ENCODE data around the gene DLGAP4. TPM values are rescaled to one million over a fixed set of nuclear protein-coding genes. Genes with fewer than 3 reads are reported as not detected.
"Not testable (repeated sequence)": the region's sequence is repeated elsewhere in the genome, so short reads cannot be mapped to it uniquely, and the experiment has no call there.

DLGAP4 gene
- total and polyA plus RNA-seq, 4 donors, result 33.2 to 150 (median 97.7) TPM

DNA sequence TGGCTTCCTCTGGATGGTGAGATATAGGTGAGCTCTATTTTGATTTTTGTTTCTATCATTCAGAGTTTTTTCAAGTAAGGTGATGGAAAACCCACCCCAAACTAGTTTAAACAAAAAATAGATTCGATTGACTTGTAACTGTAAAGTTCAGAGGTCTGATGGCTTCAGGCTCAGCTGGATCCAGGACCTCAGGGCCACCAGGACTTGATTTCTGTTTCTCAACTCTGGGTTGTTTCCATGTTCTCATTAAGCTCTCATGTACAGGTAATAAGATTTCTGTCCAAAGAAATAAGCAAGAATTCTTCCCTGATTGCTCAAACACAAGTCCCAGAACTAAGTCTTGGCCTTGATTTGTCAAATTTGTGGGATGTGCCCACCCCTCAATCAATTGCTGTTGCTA, 67.0 kb downstream of the DLGAP4 start:
- Histone ChIP-seq H3K27me3 (ENCODE audit: control insufficient read depth in 1 of 2, insufficient read depth in 2 of 2, low read length in 1 of 2) (no peaks in the 10 kb centered on the region), H3K9me3 (ENCODE audit: control insufficient read depth, low read length) (no peaks in the 10 kb centered on the region), H3K36me3 (ENCODE audit: control insufficient read depth in 1 of 2, insufficient read depth in 2 of 2, low read length in 1 of 2) (no peaks in the 10 kb centered on the region), H3K27ac (ENCODE audit: low read depth in 1 of 2, low read length in 2 of 2) (no peak overlapping the region), H3K4me3 (ENCODE audit: low read length in 2 of 2) (no peak overlapping the region), H3K4me1 (ENCODE audit: control insufficient read depth in 1 of 2, insufficient read depth in 2 of 2, low read length in 2 of 2) (no peaks in the 10 kb centered on the region)
- ATAC-seq (ENCODE audit: low FRiP score) (no peak), DNase-seq (no peak)
- 54 to 73% methylated on average over 1 of the region's 1 CpG for WGBS, 2 donors
- intact Hi-C loops (cut with DNase I), result no loop called here

DNA sequence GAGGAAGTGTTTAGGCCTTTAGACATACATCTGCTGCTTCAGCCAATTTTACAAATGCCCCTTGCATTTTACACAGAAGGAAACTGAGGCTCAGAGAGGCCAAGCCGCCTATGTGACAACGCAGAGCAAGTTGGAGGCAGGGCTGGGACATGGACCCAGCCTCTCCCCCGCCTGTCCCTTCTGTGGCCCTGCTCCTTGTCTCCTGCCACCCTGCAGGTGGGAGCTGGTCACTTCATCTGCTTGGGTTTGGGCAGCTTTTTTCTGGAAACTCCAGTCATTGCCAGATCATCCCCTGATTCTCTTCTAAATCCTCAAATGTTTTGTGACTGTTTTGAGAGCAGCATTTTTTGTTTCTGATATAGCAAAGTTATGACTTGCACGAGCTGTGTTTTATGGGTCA, 68.9 kb downstream of the DLGAP4 start:
- no peaks in the 10 kb centered on the region for H3K9me3 ChIP-seq (ENCODE audit: control insufficient read depth, low read length)
- H3K27me3 ChIP-seq (ENCODE audit: control insufficient read depth in 1 of 2, insufficient read depth in 2 of 2, low read length in 1 of 2), result no peaks in the 10 kb centered on the region
- H3K36me3 ChIP-seq (ENCODE audit: control insufficient read depth in 1 of 2, insufficient read depth in 2 of 2, low read length in 1 of 2), result no peaks in the 10 kb centered on the region
- no peaks in the 10 kb centered on the region for H3K4me1 ChIP-seq (ENCODE audit: control insufficient read depth in 1 of 2, insufficient read depth in 2 of 2, low read length in 2 of 2)
- H3K4me3 ChIP-seq (ENCODE audit: low read length in 2 of 2), result no peak overlapping the region
- H3K27ac ChIP-seq (ENCODE audit: low read depth in 1 of 2, low read length in 2 of 2), result no peak overlapping the region
- 63 to 65% methylated on average over 4 of the region's 4 CpGs for WGBS, 2 donors
- intact Hi-C loops (cut with DNase I), result no loop called here
- no peak for ATAC-seq (ENCODE audit: low FRiP score)
- no peak for DNase-seq

DNA sequence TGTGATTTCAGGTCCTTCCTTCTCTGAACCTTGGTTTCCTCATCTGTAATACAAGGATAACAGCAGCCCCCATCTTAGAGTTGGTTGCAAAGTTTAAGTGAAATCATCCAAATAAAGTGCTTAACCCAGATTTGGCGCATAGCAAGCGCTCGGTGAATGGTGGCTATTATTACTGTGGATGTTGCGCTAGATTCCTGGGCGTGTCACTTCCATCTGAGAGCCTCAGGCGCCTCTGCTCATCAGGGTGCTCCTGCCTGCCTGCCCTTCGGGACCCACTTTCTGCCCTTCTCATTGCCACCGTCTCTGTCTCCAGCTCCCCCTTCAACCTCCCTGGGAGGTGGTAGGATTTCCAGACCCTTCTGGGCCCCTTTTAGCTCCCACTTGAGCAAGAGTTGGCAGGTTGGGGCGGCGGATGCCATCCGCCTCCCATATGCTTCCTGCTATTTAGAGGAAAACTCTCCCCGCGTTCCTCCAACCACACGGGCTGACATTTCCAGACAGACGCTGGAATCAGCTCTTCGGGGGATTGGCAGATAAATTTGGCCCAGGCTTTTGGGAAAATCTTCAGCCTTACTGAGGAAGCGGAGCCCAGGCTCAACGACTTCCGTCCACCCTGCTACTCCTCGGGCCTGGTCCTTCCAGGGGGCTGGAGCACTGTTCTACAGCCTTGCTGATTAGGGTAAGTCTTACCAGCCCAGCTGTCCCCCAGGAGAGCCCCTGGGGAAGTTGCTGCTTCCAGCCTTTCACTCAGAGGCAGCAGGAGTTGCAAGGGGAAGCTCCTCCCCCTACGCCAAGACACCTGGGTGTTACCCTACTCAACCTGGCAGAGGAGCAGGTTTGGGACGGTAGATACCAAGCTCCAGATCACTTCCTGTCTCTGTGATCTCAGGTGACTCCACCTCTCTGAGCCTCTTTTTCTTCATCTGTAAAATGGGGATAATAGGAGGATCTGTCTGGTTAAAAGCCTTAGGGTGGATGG, 71.5 kb downstream of the DLGAP4 start:
- intact Hi-C loops (cut with DNase I), result no loop called here
- no peaks in the 10 kb centered on the region for H3K36me3 ChIP-seq (ENCODE audit: control insufficient read depth in 1 of 2, insufficient read depth in 2 of 2, low read length in 1 of 2)
- DNase-seq (no peak), ATAC-seq (ENCODE audit: low FRiP score) (no peak)
- peaks cover 0 to 2% of the 10 kb centered on the region in 2 donors for H3K27me3 ChIP-seq (ENCODE audit: control insufficient read depth in 1 of 2, insufficient read depth in 2 of 2, low read length in 1 of 2)
- no peak overlapping the region for H3K27ac ChIP-seq (ENCODE audit: low read depth in 1 of 2, low read length in 2 of 2)
- no peaks in the 10 kb centered on the region for H3K4me1 ChIP-seq (ENCODE audit: control insufficient read depth in 1 of 2, insufficient read depth in 2 of 2, low read length in 2 of 2)
- 56 to 61% methylated on average over 22 of the region's 22 CpGs for WGBS, 2 donors
- H3K4me3 ChIP-seq (ENCODE audit: low read length in 2 of 2), result no peak overlapping the region
- peaks cover 1% of the 10 kb centered on the region for H3K9me3 ChIP-seq (ENCODE audit: control insufficient read depth, low read length)

DNA sequence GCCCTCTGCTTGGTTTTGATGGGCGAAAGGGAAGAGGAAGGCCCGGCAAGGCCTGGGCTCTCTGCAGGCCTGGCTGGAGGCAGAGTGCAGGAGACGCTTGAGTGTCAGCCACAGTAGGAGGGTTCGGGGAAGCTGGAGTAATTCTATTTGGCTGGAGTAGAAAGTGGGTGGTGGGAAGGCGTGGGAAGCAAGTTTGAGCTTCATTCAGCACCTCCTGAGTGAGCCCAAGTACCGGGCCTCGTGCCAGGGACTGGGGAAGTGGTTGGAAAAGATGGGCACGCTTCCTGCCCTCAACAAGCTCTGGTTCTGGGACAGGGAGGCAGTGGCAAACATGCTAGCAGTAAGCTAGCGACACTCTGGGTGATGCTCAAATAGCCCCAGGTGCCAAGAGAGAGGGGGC, 72.5 kb downstream of the DLGAP4 start:
- peaks cover 0 to 2% of the 10 kb centered on the region in 2 donors for H3K27me3 ChIP-seq (ENCODE audit: control insufficient read depth in 1 of 2, insufficient read depth in 2 of 2, low read length in 1 of 2)
- no peak for ATAC-seq (ENCODE audit: low FRiP score)
- DNase-seq, result no peak
- H3K27ac ChIP-seq (ENCODE audit: low read depth in 1 of 2, low read length in 2 of 2), result no peak overlapping the region
- peaks cover 1% of the 10 kb centered on the region for H3K9me3 ChIP-seq (ENCODE audit: control insufficient read depth, low read length)
- no peaks in the 10 kb centered on the region for H3K4me1 ChIP-seq (ENCODE audit: control insufficient read depth in 1 of 2, insufficient read depth in 2 of 2, low read length in 2 of 2)
- WGBS, 2 donors, result 74% methylated on average over 9 of the region's 9 CpGs
- no peaks in the 10 kb centered on the region for H3K36me3 ChIP-seq (ENCODE audit: control insufficient read depth in 1 of 2, insufficient read depth in 2 of 2, low read length in 1 of 2)
- intact Hi-C loops (cut with DNase I), result no loop called here
- H3K4me3 ChIP-seq (ENCODE audit: low read length in 2 of 2), result no peak overlapping the region

DNA sequence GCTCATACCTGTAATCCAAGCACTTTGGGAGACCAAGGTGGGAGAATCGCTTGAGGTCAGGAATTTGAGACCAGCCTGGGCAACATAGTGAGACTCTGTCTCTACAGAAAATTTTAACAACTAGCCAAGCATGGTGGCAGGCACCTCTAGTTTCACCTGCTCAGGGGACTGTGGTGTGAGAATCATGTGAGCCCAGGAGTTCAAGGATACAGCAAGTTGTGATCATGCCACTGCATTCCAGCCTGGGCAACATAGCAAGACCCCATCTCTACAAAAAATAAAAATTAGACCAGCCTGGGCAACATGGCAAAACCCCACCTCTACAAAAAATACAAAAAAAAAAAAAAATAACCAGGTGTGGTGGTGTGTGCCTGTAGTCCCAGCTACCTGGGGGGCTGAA, 73.8 kb downstream of the DLGAP4 start:
- H3K4me3 ChIP-seq (ENCODE audit: low read length in 2 of 2); ATAC-seq (ENCODE audit: low FRiP score); DNase-seq; H3K27ac ChIP-seq (ENCODE audit: low read depth in 1 of 2, low read length in 2 of 2); H3K4me1 ChIP-seq (ENCODE audit: control insufficient read depth in 1 of 2, insufficient read depth in 2 of 2, low read length in 2 of 2); H3K36me3 ChIP-seq (ENCODE audit: control insufficient read depth in 1 of 2, insufficient read depth in 2 of 2, low read length in 1 of 2); H3K27me3 ChIP-seq (ENCODE audit: control insufficient read depth in 1 of 2, insufficient read depth in 2 of 2, low read length in 1 of 2); intact Hi-C loops (cut with DNase I); H3K9me3 ChIP-seq (ENCODE audit: control insufficient read depth, low read length): not testable (repeated sequence)
- WGBS, 2 donors, result 85 to 88% methylated on average over 1 of the region's 1 CpG

DNA sequence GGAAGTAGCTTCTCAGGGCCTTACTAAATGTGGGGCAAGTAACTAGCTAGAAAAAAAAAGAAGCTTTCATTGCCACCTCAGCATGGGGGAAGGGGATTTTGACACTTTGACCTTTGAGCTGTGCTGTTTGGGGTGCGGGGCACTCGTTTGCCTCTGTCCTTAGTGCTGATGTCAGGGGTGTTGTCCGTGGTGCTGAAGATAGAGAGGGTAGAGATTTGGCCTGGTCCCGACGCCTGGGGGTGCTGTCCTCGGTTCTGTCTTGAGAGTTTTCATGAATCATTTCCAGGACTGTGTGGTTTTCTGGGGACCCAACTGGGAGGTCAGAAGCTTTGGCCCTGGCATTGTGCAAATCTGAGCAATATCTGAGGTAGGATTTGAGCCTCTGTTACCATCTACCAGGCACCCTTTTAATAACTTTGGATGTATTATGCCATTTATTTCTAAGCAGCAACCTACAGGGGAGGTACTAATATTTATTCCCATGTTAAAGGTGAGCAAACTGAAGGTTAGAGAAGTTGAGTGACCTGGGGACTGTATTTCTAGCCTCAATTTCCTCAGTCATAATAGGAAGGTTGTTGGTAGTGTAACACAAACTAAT, 78.0 kb downstream of the DLGAP4 start:
- Histone ChIP-seq H3K36me3 (ENCODE audit: control insufficient read depth in 1 of 2, insufficient read depth in 2 of 2, low read length in 1 of 2) (no peaks in the 10 kb centered on the region), H3K27me3 (ENCODE audit: control insufficient read depth in 1 of 2, insufficient read depth in 2 of 2, low read length in 1 of 2) (peaks cover 0 to 8% of the 10 kb centered on the region in 2 donors), H3K4me1 (ENCODE audit: control insufficient read depth in 1 of 2, insufficient read depth in 2 of 2, low read length in 2 of 2) (no peaks in the 10 kb centered on the region), H3K4me3 (ENCODE audit: low read length in 2 of 2) (no peak overlapping the region), H3K9me3 (ENCODE audit: control insufficient read depth, low read length) (peaks cover 1% of the 10 kb centered on the region), H3K27ac (ENCODE audit: low read depth in 1 of 2, low read length in 2 of 2) (no peak overlapping the region)
- ATAC-seq (ENCODE audit: low FRiP score) (peak; percentile 60), DNase-seq (no peak)
- 1 to 2% methylated on average over 6 of the region's 6 CpGs for WGBS, 2 donors
- intact Hi-C loops (cut with DNase I), result no loop called here

DNA sequence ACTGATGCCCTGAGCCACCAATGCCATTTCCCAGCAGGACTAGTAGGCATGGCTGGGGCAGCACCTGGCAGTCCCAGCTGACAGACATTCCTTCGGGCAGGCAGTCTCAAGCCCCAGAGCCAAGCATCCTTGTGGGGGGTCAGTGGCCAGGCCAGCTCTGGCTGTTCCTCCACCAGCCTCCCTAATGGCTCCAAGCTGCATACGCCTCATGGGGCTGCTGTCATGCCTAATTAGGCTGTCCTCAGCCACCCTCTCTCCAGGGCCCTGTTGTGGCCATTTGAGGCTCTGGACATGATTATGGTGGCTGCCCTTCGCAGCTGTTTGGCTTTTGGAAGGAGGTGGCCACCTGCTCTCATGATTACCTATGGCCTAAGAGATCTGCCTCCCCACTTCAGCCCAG, 79.4 kb downstream of the DLGAP4 start:
- no peak for DNase-seq
- H3K4me3 ChIP-seq (ENCODE audit: low read length in 2 of 2), result no peak overlapping the region
- H3K4me1 ChIP-seq (ENCODE audit: control insufficient read depth in 1 of 2, insufficient read depth in 2 of 2, low read length in 2 of 2), result no peaks in the 10 kb centered on the region
- H3K27ac ChIP-seq (ENCODE audit: low read depth in 1 of 2, low read length in 2 of 2), result no peak overlapping the region
- H3K27me3 ChIP-seq (ENCODE audit: control insufficient read depth in 1 of 2, insufficient read depth in 2 of 2, low read length in 1 of 2), result peaks cover 0 to 8% of the 10 kb centered on the region in 2 donors
- H3K9me3 ChIP-seq (ENCODE audit: control insufficient read depth, low read length), result peaks cover 1% of the 10 kb centered on the region
- intact Hi-C loops (cut with DNase I), result no loop called here
- no peaks in the 10 kb centered on the region for H3K36me3 ChIP-seq (ENCODE audit: control insufficient read depth in 1 of 2, insufficient read depth in 2 of 2, low read length in 1 of 2)
- ATAC-seq (ENCODE audit: low FRiP score), result no peak
- 53 to 70% methylated on average over 3 of the region's 3 CpGs for WGBS, 2 donors

DNA sequence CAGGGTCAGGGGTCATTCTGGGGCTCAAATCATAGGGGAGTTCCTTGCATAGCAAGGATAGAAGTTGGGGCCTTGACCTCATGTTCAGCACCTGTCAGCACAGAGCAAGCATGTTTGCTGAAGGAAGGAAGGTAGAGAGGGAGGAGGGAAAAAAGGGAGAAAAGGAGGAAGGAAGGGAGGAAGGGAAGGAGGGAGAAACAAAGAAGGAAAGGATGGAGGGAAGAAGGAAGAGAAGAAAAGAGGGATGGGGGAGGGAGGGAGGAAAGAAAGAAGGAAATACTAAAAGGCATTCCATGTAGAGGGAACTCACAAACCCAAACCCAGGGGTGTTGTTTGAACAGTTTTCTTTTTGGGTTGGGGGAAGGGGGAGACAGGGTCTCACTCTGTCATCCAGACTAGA, 80.1 kb downstream of the DLGAP4 start:
- intact Hi-C loops (cut with DNase I), result no loop called here
- no peak for ATAC-seq (ENCODE audit: low FRiP score)
- peaks cover 0 to 8% of the 10 kb centered on the region in 2 donors for H3K27me3 ChIP-seq (ENCODE audit: control insufficient read depth in 1 of 2, insufficient read depth in 2 of 2, low read length in 1 of 2)
- DNase-seq, result no peak
- H3K27ac ChIP-seq (ENCODE audit: low read depth in 1 of 2, low read length in 2 of 2), result no peak overlapping the region
- no peaks in the 10 kb centered on the region for H3K9me3 ChIP-seq (ENCODE audit: control insufficient read depth, low read length)
- H3K4me1 ChIP-seq (ENCODE audit: control insufficient read depth in 1 of 2, insufficient read depth in 2 of 2, low read length in 2 of 2), result no peaks in the 10 kb centered on the region
- no peaks in the 10 kb centered on the region for H3K36me3 ChIP-seq (ENCODE audit: control insufficient read depth in 1 of 2, insufficient read depth in 2 of 2, low read length in 1 of 2)
- H3K4me3 ChIP-seq (ENCODE audit: low read length in 2 of 2), result no peak overlapping the region

DNA sequence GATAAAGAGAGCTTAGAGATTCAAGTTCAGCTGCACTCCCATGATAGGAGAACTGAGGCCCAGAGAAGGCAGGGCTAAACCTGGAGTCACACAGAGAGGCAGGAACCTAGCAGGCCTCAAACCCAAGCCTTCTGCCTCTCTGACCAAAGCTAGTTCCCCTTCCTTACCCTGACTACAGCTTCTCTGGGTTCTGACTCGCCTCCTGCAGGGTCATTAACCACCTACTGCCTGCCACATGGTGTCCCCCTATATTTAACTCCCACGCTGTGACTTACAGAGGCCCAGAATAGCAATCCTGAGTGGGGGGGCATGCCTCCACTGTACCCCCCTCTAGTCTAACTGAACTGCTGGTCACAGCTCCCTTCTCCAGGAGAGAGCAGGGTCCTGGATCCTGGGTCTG, 84.1 kb downstream of the DLGAP4 start:
- H3K4me1 ChIP-seq (ENCODE audit: control insufficient read depth in 1 of 2, insufficient read depth in 2 of 2, low read length in 2 of 2), result no peaks in the 10 kb centered on the region
- no peaks in the 10 kb centered on the region for H3K9me3 ChIP-seq (ENCODE audit: control insufficient read depth, low read length)
- no peaks in the 10 kb centered on the region for H3K36me3 ChIP-seq (ENCODE audit: control insufficient read depth in 1 of 2, insufficient read depth in 2 of 2, low read length in 1 of 2)
- 58 to 72% methylated on average over 2 of the region's 2 CpGs for WGBS, 2 donors
- no peak overlapping the region for H3K27ac ChIP-seq (ENCODE audit: low read depth in 1 of 2, low read length in 2 of 2)
- no peak for DNase-seq
- intact Hi-C loops (cut with DNase I), result no loop called here
- ATAC-seq (ENCODE audit: low FRiP score), result no peak
- no peak overlapping the region for H3K4me3 ChIP-seq (ENCODE audit: low read length in 2 of 2)
- H3K27me3 ChIP-seq (ENCODE audit: control insufficient read depth in 1 of 2, insufficient read depth in 2 of 2, low read length in 1 of 2), result peaks cover 0 to 4% of the 10 kb centered on the region in 2 donors

Data from aorta (tissue), 5 donors.